ENCODE measurements around the gene SP110. TPM values are rescaled to one million over a fixed set of nuclear protein-coding genes. Genes with fewer than 3 reads are reported as not detected.

Gene SP110
- total and polyA plus RNA-seq, 2 of the 8 experiments (the other 6 are each of a cell fraction or from before 2014, with no cell fraction given), result 3.1 to 7.1 TPM

- Histone ChIP-seq H2BK15ac (ENCODE audit: low read length) (no peak overlapping the region), H2BK20ac (ENCODE audit: low read length) (peak overlapping the region; percentile 76; the same call in 1 of the 2 replicates), H2AK5ac (ENCODE audit: low read depth, low read length) (no peak overlapping the region), H2AFZ (ENCODE audit: low read length) (no peak overlapping the region), H3K4me3 (ENCODE audit: extremely low read depth in 1 of 4, insufficient read depth in 2 of 4, low read depth in 3 of 4, low read length in 4 of 4) (no peak overlapping the region; a peak in 1 of 8 replicates), H3K4me1 (replicated peaks in 1 of 4; ENCODE audit: control insufficient read depth in 3 of 4, insufficient read depth in 4 of 4, low read length in 3 of 4) (peaks cover 0 to 2% (median 0%) of the 10 kb centered on the region in 4 experiments; a peak in 1 of 7 replicates), H3K4me2 (ENCODE audit: insufficient read depth in 1 of 2, low read depth in 2 of 2, low read length in 2 of 2) (0 out of 4 replicates have a peak overlapping the region, but pooled peaks of 1 of the 2 experiments have one; percentile 18), H4K20me1 (replicated peaks in 1 of 2; ENCODE audit: control insufficient read depth in 1 of 2, insufficient read depth in 2 of 2, low read length in 2 of 2) (no peaks in the 10 kb centered on the region), H3K56ac (replicated peaks; ENCODE audit: insufficient read length, low read depth, low read length) (no peak overlapping the region), H3K79me2 (ENCODE audit: control insufficient read depth in 1 of 2, insufficient read depth in 2 of 2, low read length in 2 of 2) (no peaks in the 10 kb centered on the region), H3K27me3 (replicated peaks in 1 of 4; ENCODE audit: control insufficient read depth in 3 of 4, extremely low read depth in 1 of 4, insufficient read depth in 3 of 4, low read length in 3 of 4) (no peaks in the 10 kb centered on the region), H3K14ac (ENCODE audit: insufficient read length) (no peak overlapping the region), H4K91ac (replicated peaks; ENCODE audit: insufficient read length, low read length) (no peak overlapping the region), H3K23me2 (ENCODE audit: low read depth, low read length) (no peaks in the 10 kb centered on the region), H2BK5ac (ENCODE audit: low read depth, low read length) (peak overlapping the region; percentile 46; the same call in 1 of the 2 replicates), H4K5ac (ENCODE audit: insufficient read length, low read depth, low read length) (peak overlapping the region; percentile 27), H3K9me3 (ENCODE audit: insufficient read depth in 2 of 2, low read depth in 1 of 2, low read length in 1 of 2) (peaks cover 21 to 22% of the 10 kb centered on the region in 2 experiments), H2BK120ac (replicated peaks; ENCODE audit: low read depth, low read length) (no peak overlapping the region), H3K4ac (replicated peaks; ENCODE audit: insufficient read length, low read depth, low read length) (no peak overlapping the region), H2BK12ac (ENCODE audit: low read depth, low read length) (peak overlapping the region; percentile 80; the same call in 1 of the 2 replicates), H3K27ac (ENCODE audit: low read depth, low read length) (peak overlapping the region; percentile 49; the same call in 1 of the 2 replicates), H3K36me3 (ENCODE audit: control insufficient read depth in 2 of 4, insufficient read depth in 4 of 4, low read length in 3 of 4) (peaks cover 0 to 4% (median 0%) of the 10 kb centered on the region in 4 experiments; a peak in 1 of 8 replicates), H3K79me1 (ENCODE audit: low read depth, low read length) (no peaks in the 10 kb centered on the region), H4K8ac (ENCODE audit: extremely low read depth, insufficient read depth, low read length) (no peak overlapping the region), H3K9ac (replicated peaks in 1 of 4; ENCODE audit: extremely low read depth in 1 of 4, low read depth in 3 of 4, low read length in 3 of 4) (no peak overlapping the region), H3K18ac (ENCODE audit: extremely low read depth, low read length) (peak overlapping the region; percentile 80; the same call in 1 of the 2 replicates), H3K23ac (ENCODE audit: insufficient read length) (no peak overlapping the region)
- ChIA-PET POLR2A (ENCODE audit: partially characterized antibody) (no interaction called here), CTCF (ENCODE audit: partially characterized antibody) (no interaction called here)
- TF ChIP-seq TAF1 (IDR thresholded peaks at IDR 0.05; ENCODE audit: low read depth, low read length), result no peak
- TF ChIP-seq TEAD4 (IDR thresholded peaks at IDR 0.05; ENCODE audit: low read depth, low read length), result peak; percentile 40; the same call in 1 of the 2 replicates
- peak in 1 of 2 experiments; percentile 15 for DNase-seq (ENCODE audit: low read depth in 1 of 2, low spot score in 2 of 2)
- no peak for FAIRE-seq
- 89% methylated on average over 3 of the region's 3 CpGs; no CpG with 5 or more reads in 1 of the 2 experiments for WGBS, 2 experiments (ENCODE audit: extremely low coverage in 1 of 2, insufficient coverage in 1 of 2, insufficient read length in 1 of 2, insufficient replicate concordance in 2 of 2, low coverage in 1 of 2, low lambda C conversion rate in 2 of 2, missing lambda C conversion rate in 1 of 2)
Measured at GRCh38 chr2:230140667-230141066, 79.1 kb downstream of the SP110 start.
